ENCODE data around the gene KCNE5.
"Not testable (repeated sequence)": the region's sequence is repeated elsewhere in the genome, so short reads cannot be mapped to it uniquely, and the experiment has no call there.

KCNE5 gene

DNA sequence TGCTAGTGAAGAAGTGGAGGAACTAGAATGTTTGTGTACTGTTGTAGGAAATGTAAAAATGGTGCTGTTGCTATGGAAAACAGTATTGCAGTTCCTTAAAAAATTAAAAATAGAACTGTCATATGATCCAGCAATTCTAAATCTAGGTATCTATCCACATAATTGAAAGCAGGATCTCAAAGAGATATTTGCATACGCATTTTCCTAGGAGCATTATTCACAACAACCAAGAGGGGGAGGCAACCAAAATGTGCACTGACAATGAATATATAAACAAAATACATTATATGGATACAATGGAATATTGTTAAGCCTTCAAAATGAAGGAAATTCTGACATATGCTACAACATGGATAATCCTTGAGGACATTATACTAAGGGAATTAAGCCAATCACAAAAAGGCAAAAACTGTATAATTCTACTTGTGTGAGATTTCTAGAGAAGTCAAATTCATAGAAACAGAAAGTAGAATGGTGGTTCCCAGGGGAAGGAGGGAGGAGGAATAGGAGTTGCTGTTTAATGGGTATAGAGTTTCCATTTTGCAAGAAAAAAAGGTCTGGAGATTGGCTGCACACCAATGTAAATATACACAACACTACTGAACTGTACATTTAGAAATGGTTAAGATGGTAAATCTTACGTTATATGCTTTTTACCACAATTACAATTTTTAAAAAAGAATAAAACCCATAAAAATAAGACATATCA lies 35.6 kb upstream of the KCNE5 start:
- Histone ChIP-seq H3F3A (ENCODE audit: insufficient read depth, low read length) (no peaks in the 10 kb centered on the region), H3K9me3 (replicated peaks; ENCODE audit: insufficient read depth, low read length) (no peaks in the 10 kb centered on the region), H3K79me2 (ENCODE audit: low read length) (no peaks in the 10 kb centered on the region), H2AFZ (ENCODE audit: low read length) (no peak overlapping the region), H3K4me3 (ENCODE audit: low read length) (no peak overlapping the region), H3K27me3 (replicated peaks; ENCODE audit: insufficient read depth, low read length) (no peaks in the 10 kb centered on the region), H4K20me1 (ENCODE audit: insufficient read depth, low read length) (no peaks in the 10 kb centered on the region), H3K9me2 (replicated peaks; ENCODE audit: insufficient read depth, low read length) (no peaks in the 10 kb centered on the region), H3K4me1 (ENCODE audit: low read length) (no peaks in the 10 kb centered on the region), H3K27ac (ENCODE audit: low read length) (no peak overlapping the region), H3K4me2 (ENCODE audit: low read depth, low read length) (no peak overlapping the region), H3K9ac (ENCODE audit: low read length) (no peak overlapping the region), H3K36me3 (replicated peaks; ENCODE audit: insufficient read depth, low read length) (no peaks in the 10 kb centered on the region)
- TF ChIP-seq, protein P1, sequence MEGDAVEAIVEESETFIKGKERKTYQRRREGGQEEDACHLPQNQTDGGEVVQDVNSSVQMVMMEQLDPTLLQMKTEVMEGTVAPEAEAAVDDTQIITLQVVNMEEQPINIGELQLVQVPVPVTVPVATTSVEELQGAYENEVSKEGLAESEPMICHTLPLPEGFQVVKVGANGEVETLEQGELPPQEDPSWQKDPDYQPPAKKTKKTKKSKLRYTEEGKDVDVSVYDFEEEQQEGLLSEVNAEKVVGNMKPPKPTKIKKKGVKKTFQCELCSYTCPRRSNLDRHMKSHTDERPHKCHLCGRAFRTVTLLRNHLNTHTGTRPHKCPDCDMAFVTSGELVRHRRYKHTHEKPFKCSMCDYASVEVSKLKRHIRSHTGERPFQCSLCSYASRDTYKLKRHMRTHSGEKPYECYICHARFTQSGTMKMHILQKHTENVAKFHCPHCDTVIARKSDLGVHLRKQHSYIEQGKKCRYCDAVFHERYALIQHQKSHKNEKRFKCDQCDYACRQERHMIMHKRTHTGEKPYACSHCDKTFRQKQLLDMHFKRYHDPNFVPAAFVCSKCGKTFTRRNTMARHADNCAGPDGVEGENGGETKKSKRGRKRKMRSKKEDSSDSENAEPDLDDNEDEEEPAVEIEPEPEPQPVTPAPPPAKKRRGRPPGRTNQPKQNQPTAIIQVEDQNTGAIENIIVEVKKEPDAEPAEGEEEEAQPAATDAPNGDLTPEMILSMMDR (IDR thresholded peaks at IDR 0.05; ENCODE audit: low read length), result no peak
- TF ChIP-seq EZH2phosphoT487 (IDR thresholded peaks at IDR 0.05; ENCODE audit: low read length), result no peak
- no peak for TF ChIP-seq EZH2 (optimal IDR thresholded peaks at IDR 0.05; ENCODE audit: low read depth, low read length)
- DNase-seq, result no peak

DNA sequence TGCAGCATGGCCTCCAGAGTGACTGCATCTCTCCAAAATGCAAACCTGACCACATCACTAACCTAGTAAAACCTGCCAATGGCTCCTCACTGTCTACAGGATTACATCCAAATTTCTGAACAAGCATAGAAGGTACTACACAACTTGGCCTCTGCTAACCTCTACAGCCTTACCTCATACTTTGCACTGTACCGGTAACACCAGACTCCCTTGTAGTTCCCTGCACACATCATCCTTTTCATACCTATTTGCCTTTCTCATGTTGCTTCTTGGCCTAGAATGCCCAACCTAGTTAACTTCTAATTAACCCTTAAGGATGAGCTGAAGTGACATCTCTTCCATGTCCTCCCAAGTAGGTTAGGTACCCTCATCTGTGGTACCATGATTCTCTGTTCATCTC lies 33.4 kb upstream of the KCNE5 start:
- no peaks in the 10 kb centered on the region for H3K4me1 ChIP-seq (ENCODE audit: low read length)
- H3K9me2 ChIP-seq (replicated peaks; ENCODE audit: insufficient read depth, low read length), result no peaks in the 10 kb centered on the region
- H3K27ac ChIP-seq (ENCODE audit: low read length), result no peak overlapping the region
- TF ChIP-seq EZH2 (optimal IDR thresholded peaks at IDR 0.05; ENCODE audit: low read depth, low read length) (no peak), EZH2phosphoT487 (IDR thresholded peaks at IDR 0.05; ENCODE audit: low read length) (no peak)
- TF ChIP-seq, protein P1 (IDR thresholded peaks at IDR 0.05; ENCODE audit: low read length), result no peak
- H3F3A ChIP-seq (ENCODE audit: insufficient read depth, low read length), result no peaks in the 10 kb centered on the region
- H3K9ac ChIP-seq (ENCODE audit: low read length), result no peak overlapping the region
- no peaks in the 10 kb centered on the region for H3K36me3 ChIP-seq (replicated peaks; ENCODE audit: insufficient read depth, low read length)
- no peaks in the 10 kb centered on the region for H3K79me2 ChIP-seq (ENCODE audit: low read length)
- no peak overlapping the region for H2AFZ ChIP-seq (ENCODE audit: low read length)
- no peaks in the 10 kb centered on the region for H3K27me3 ChIP-seq (replicated peaks; ENCODE audit: insufficient read depth, low read length)
- no peaks in the 10 kb centered on the region for H4K20me1 ChIP-seq (ENCODE audit: insufficient read depth, low read length)
- no peak for DNase-seq
- H3K4me3 ChIP-seq (ENCODE audit: low read length), result no peak overlapping the region
- H3K9me3 ChIP-seq (replicated peaks; ENCODE audit: insufficient read depth, low read length), result no peaks in the 10 kb centered on the region
- no peak overlapping the region for H3K4me2 ChIP-seq (ENCODE audit: low read depth, low read length)

DNA sequence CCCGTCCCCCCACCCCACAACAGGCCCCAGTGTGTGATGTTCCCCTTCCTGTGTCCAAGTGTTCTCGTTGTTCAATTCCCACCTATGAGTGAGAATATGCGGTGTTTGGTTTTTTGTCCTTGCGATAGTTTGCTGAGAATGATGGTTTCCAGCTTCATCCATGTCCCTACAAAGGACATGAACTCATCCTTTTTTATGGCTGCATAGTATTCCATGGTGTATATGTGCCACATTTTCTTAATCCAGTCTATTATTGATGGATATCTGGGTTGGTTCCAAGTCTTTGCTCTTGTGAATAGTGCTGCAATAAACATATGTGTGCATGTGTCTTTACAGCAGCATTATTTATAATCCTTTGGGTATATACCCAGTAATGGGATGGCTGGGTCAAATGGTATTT lies 32.4 kb upstream of the KCNE5 start:
- H3K79me2 ChIP-seq (ENCODE audit: low read length); H3K36me3 ChIP-seq (replicated peaks; ENCODE audit: insufficient read depth, low read length): not testable (repeated sequence)

DNA sequence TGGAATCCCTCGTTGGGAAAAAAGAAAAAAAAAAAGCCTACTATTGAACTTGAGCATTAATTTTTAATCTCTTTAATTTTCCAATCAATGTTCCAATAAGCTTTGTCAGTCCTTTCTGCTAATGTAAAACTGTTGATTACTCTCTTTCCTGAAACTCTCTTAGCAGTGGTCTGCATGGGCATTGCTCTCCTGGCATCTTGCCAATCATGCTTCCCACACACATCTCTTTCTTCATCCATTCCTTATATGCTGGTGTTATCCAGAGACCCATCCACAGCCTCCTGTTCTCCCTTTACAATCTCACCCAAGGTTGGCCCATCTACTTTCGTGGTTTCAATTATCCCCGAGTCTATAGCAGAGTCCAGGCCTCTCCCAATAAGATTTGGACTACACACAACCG lies 31.8 kb upstream of the KCNE5 start:
- Histone ChIP-seq H2AFZ (ENCODE audit: low read length) (no peak overlapping the region), H3K9me2 (replicated peaks; ENCODE audit: insufficient read depth, low read length) (no peaks in the 10 kb centered on the region), H3K79me2 (ENCODE audit: low read length) (no peaks in the 10 kb centered on the region), H3F3A (ENCODE audit: insufficient read depth, low read length) (no peaks in the 10 kb centered on the region), H3K9me3 (replicated peaks; ENCODE audit: insufficient read depth, low read length) (no peaks in the 10 kb centered on the region), H3K9ac (ENCODE audit: low read length) (no peak overlapping the region), H3K27me3 (replicated peaks; ENCODE audit: insufficient read depth, low read length) (no peaks in the 10 kb centered on the region), H3K4me3 (ENCODE audit: low read length) (no peak overlapping the region), H3K36me3 (replicated peaks; ENCODE audit: insufficient read depth, low read length) (no peaks in the 10 kb centered on the region), H3K4me2 (ENCODE audit: low read depth, low read length) (no peak overlapping the region), H3K27ac (ENCODE audit: low read length) (no peak overlapping the region), H3K4me1 (ENCODE audit: low read length) (no peaks in the 10 kb centered on the region), H4K20me1 (ENCODE audit: insufficient read depth, low read length) (no peaks in the 10 kb centered on the region)
- TF ChIP-seq EZH2 (optimal IDR thresholded peaks at IDR 0.05; ENCODE audit: low read depth, low read length) (no peak), EZH2phosphoT487 (IDR thresholded peaks at IDR 0.05; ENCODE audit: low read length) (no peak)
- TF ChIP-seq, protein P1 (IDR thresholded peaks at IDR 0.05; ENCODE audit: low read length), result no peak
- no peak for DNase-seq

More for the DNA sequence above, 32.4 kb upstream of the KCNE5 start:
- not testable (repeated sequence) for H3K4me2 ChIP-seq (ENCODE audit: low read depth, low read length); H3K27ac ChIP-seq (ENCODE audit: low read length); DNase-seq; H3K9me2 ChIP-seq (replicated peaks; ENCODE audit: insufficient read depth, low read length); H3F3A ChIP-seq (ENCODE audit: insufficient read depth, low read length); H3K4me1 ChIP-seq (ENCODE audit: low read length); H3K9me3 ChIP-seq (replicated peaks; ENCODE audit: insufficient read depth, low read length); H3K4me3 ChIP-seq (ENCODE audit: low read length); H3K9ac ChIP-seq (ENCODE audit: low read length); H3K27me3 ChIP-seq (replicated peaks; ENCODE audit: insufficient read depth, low read length); H4K20me1 ChIP-seq (ENCODE audit: insufficient read depth, low read length); H2AFZ ChIP-seq (ENCODE audit: low read length)

All from MM.1S (cell line).